HG03066 (cell line): ENCODE measurements around the gene PACSIN3.

Source experiments
- ATAC-seq: cut with Tn5 transposase; IDR thresholded peaks from one replicate; pipeline ENCODE4 v1.9.1; 2021; ENCODE audit warnings: low read depth; ENCODE audit not compliant: unreplicated experiment

The PACSIN3 gene

DNA sequence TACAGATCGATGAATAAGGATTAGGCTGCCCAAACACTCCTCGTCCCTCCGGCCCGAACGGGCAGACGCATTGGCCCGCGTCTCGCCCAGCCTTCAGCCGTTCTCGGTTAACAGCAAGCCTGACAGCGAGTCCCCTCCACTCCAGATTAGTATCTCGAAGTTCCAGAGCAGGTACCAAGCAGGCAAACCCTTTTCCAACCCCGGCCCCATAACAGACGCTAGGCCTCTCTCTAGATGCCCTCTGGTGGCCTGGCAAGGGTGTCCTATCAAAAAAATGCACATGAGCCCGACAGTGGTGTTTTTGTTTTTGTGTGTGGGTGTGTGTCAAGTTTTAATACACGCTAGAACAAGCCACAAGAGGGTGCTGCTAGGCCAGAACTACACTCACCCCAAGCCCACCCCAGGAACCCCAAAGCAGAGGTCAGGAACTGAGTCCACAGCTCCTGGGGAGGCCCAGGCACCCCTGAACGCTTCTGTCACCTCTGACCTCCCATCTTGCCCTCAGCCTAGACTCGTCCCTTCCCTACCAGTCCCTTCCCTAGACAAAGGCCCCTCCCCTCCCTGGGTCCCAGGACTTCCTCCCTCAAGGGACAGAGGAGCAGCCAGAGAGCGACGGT lies 8.9 kb downstream of the PACSIN3 start:
- peak; percentile 54 for ATAC-seq

GRCh38 chr11:47176328-47177228 lies 9.7 kb downstream of the PACSIN3 start, which contains the start of gene ARFGAP2:
Gene ARFGAP2 (minus strand): TSS chr11:47176879. CDS start chr11:47176853, 26 bp downstream.
- ATAC-seq: peak; percentile 87

DNA sequence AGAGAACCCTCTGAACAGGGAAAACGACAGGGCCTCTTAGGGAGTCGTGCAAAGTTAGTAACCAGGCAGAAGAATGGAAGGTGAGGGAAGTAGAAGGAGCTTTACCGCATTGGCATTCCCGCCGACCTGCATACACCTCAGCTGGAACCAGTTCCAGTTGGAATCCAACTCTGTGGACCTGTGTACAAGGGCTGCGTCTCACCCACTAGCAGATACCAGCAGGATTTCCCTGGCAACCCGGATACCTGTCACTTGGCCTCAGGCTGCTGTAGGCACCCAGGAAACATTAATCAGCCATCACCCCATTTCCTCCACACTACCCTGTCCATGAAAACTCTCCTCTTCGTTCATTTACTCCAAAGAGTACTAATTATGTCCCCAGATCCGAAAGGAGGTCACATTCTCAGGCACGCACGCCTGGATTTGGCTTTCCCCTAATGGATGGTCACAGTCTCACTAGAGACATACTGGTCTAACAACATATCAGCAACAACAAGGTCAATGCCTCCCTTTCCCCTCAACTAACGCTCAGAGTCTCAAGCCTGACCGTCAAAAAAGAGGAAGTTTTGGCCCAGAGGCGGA lies 10.4 kb downstream of the PACSIN3 start:
- no peak for ATAC-seq

- no peak for ATAC-seq
These were observed 13.4 kb downstream of the PACSIN3 start for GRCh38 chr11:47172740-47173336.

DNA sequence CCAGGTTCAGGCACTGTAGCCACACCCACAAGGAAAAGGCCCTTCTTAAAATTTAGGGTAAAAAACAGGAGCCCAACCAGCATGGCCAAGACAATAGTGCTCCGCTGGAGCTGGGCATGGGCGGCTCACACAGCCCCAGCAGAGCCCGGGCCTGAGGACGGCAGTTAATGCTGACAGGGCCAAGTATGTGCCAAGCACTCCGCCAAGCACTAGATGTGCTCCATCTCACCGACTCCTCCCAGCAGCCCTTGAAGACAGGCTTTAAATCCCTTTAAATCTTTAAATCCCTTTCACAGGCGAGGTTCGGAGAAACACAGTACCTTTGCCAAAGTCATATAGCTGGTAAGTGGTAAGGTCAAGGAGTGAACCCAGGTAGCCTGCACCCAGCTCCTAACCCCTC lies 14.4 kb downstream of the PACSIN3 start:
- ATAC-seq: no peak

GRCh38 chr11:47171061-47171838 lies 15.0 kb downstream of the PACSIN3 start:
- no peak for ATAC-seq

DNA sequence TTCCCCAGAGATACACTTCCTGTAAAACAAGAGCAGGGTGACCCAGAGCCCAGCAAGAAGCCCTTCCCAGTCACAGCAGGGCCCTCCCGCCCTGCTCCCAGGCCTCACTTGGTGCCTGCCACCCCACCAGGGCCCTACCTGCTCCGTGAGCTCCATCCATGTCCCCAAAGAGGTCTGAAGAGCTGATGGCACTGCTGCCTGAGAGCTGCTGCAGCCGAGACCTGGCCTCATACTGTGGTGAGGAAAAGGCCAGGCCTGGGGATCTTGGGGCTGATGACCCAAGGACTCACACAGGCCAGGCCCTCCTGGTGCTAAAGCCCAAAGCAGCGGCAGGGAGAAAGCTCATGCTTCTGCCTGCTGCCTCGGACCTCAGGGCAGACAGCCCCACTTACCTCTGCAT lies 19.9 kb downstream of the PACSIN3 start:
- ATAC-seq: no peak

DNA sequence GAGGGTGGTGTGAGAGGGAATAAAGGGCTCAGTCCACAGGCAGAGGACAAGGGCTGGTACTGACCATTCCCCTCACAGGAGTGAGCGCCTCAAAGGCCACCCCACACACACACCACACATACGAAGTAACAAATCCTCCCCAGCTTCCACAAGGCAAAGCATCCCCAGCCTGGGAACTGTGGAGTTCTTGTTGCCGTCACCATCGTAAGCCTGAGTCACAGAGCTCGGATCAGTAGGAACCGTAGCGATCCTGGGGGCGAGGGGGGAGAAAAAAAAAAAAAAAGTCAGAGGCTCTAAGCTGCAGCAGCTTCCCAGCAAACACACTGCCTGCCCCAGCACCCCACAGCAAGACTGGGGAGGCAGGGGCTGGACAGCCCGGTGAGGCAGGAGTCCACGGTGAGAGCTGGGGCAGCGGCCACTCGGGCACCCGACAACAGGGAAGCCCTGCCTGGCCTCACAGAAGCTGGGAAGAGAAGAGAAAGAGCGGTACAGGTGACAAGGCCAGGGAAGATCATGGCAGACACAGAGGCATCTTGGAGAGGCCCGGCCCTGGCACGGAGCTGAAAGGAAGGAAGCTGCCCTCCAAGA lies 20.9 kb downstream of the PACSIN3 start:
- no peak for ATAC-seq

DNA sequence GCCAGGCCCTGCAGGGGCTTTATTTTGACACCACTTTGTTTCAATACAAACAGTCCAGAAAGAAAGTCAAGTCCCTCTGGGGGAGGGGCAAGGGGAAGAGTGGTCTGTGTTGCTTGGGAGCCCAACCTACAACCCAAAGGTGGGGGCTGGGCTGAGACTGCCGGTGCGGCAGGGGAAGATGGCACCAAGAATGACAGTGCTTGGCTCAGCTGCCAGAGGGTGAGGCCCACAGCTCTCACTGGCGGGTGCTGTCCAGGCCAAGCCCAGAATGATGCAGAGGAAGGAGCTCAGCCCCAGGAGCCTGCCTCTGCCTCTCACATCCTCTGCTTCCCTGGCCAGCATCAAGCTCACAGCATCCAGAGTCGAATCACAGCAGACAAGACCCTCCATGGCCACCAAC lies 21.9 kb downstream of the PACSIN3 start:
- no peak for ATAC-seq

GRCh38 chr11:47163898-47164297 lies 22.3 kb downstream of the PACSIN3 start:
- ATAC-seq: no peak

- no peak for ATAC-seq
These were observed 23.0 kb downstream of the PACSIN3 start for GRCh38 chr11:47163193-47163592.

DNA sequence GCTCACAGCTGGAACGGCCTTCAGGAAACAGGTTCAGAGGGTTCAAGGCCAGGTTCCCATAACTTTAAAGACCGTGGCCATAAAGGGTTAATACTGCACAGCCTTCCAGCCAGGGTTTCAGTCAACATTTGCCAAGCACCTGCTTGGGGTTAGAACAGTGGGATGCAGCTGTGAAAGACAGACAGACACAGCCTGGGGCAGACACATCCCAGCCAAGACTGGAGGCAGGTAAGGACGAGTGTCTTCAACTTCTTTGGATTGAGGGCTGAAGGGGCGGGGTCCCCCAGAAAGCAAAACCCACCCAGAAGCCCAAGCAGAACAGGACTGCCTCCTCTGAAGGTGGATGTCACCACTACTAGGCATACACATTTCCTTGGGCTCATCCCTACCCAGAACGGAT lies 23.8 kb downstream of the PACSIN3 start:
- no peak for ATAC-seq

- no peak for ATAC-seq
These were observed 24.3 kb downstream of the PACSIN3 start for GRCh38 chr11:47161890-47162289.

GRCh38 chr11:47161134-47161854 lies 24.9 kb downstream of the PACSIN3 start:
- no peak for ATAC-seq

DNA sequence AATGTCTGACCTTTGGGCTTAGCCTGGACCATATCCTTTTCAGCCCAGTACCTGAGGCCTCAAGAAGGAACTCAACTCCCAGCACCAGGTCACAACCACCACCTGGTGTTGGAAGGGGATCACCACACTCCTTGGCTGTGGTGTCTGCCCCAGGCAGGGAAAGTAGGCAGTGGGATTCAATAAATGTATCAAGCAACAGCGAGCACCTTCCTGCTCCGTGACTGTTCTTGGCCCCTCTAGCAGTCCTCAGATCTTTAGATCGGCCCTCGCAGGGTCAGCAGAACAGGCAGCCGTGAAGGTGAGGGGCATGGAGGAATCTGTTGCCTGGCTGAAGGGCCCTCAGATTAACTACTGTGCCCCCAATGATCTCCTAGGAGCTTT lies 25.5 kb downstream of the PACSIN3 start:
- no peak for ATAC-seq

GRCh38 chr11:47158242-47158641 lies 28.0 kb downstream of the PACSIN3 start:
- no peak for ATAC-seq

DNA sequence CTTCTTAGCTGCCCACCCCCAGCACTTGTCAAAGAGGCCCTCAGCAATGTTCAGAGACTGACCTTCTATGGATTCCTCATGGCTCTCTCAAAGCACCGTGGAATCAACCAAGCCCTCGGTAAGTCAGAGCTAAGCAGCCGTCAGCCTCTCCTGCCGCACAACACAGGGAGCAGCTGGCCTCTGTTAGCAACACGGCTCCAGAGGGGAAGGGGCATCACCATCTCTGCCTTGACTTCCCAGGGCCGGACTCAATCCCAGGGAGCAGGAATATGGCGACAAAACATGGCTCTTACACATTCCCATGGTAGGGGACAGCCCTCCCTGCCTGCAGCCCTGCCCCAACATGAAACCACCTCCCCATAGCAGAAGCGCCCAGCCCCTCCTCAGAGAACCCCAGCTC lies 28.4 kb downstream of the PACSIN3 start:
- ATAC-seq: no peak

- ATAC-seq: no peak
These were observed 29.3 kb downstream of the PACSIN3 start for GRCh38 chr11:47156951-47157350.

GRCh38 chr11:47156333-47156732 lies 29.9 kb downstream of the PACSIN3 start:
- no peak for ATAC-seq
